Mesendoderm (in vitro differentiated cells): ENCODE data around the gene TLCD5.

Experiments
- DNase-seq: peaks from one replicate; pipeline ENCODE4 v3.0.0; 2013
- H2AK5ac ChIP-seq: 2 replicates; pipeline ENCODE4 v1.6.1; 2013; ENCODE audit warnings: low read length, inconsistent platforms
- H2BK120ac ChIP-seq: 2 replicates; pipeline ENCODE4 v1.6.1; 2013; ENCODE audit warnings: low read depth, mild to moderate bottlenecking, low read length, moderate library complexity, mixed read lengths
- H2BK15ac ChIP-seq: replicated peaks from 2 replicates; pipeline ENCODE4 v1.6.1; 2013; ENCODE audit warnings: low read depth, mild to moderate bottlenecking, moderate library complexity
- H2BK5ac ChIP-seq: 2 replicates; pipeline ENCODE4 v1.6.1; 2013; ENCODE audit warnings: low read length, inconsistent platforms
- H3K18ac ChIP-seq: 2 replicates; pipeline ENCODE4 v1.6.1; 2013; ENCODE audit warnings: mild to moderate bottlenecking, low read length, mixed read lengths
- H3K23ac ChIP-seq: one replicate; pipeline ENCODE4 v1.6.1; 2013; ENCODE audit warnings: low read length
- H3K27ac ChIP-seq: 2 replicates; pipeline ENCODE4 v1.5.1; 2013; ENCODE audit warnings: low read depth, mild to moderate bottlenecking, inconsistent platforms, low read length, moderate library complexity
- H3K27me3 ChIP-seq: 2 replicates; pipeline ENCODE4 v1.6.1; 2013; ENCODE audit warnings: low read length, control low read depth, mild to moderate bottlenecking, inconsistent platforms; ENCODE audit not compliant: insufficient read depth, poor library complexity
- H3K36me3 ChIP-seq: 2 replicates; pipeline ENCODE4 v1.6.1; 2013; ENCODE audit warnings: low read length, inconsistent platforms; ENCODE audit not compliant: control insufficient read depth, insufficient read depth
- H3K4ac ChIP-seq: one replicate; pipeline ENCODE4 v1.6.1; 2013; ENCODE audit warnings: low read depth, mild to moderate bottlenecking, low read length, moderate library complexity
- H3K4me1 ChIP-seq: 2 replicates; pipeline ENCODE4 v1.6.1; 2013; ENCODE audit warnings: low read depth, low read length, inconsistent platforms; ENCODE audit not compliant: control insufficient read depth
- H3K4me2 ChIP-seq: 2 replicates; pipeline ENCODE4 v1.6.1; 2013; ENCODE audit warnings: low read length
- H3K4me3 ChIP-seq: 2 replicates; pipeline ENCODE4 v1.5.1; 2013; ENCODE audit warnings: mild to moderate bottlenecking, low read length
- H3K56ac ChIP-seq: one replicate; pipeline ENCODE4 v1.6.1; 2013; ENCODE audit warnings: low read length
- H3K79me1 ChIP-seq: 2 replicates; pipeline ENCODE4 v1.6.1; 2013; ENCODE audit warnings: low read length, inconsistent platforms
- H3K79me2 ChIP-seq: 2 replicates; pipeline ENCODE4 v1.6.1; 2013; ENCODE audit warnings: mild to moderate bottlenecking, low read length; ENCODE audit not compliant: control insufficient read depth, insufficient read depth
- H3K9ac ChIP-seq: 2 replicates; pipeline ENCODE4 v1.6.1; 2013; ENCODE audit warnings: low read length, inconsistent platforms
- H4K5ac ChIP-seq: one replicate; pipeline ENCODE4 v1.6.1; 2013; ENCODE audit warnings: low read length
- H4K8ac ChIP-seq: one replicate; pipeline ENCODE4 v1.6.1; 2013; ENCODE audit warnings: low read depth, mild to moderate bottlenecking, control low read depth, low read length, moderate library complexity
- WGBS: extraction: QIAGEN DNeasy Blood & Tissue Kit; methylation state at CpG from one replicate; pipeline ENCODE4 v1.1.7; 2013; ENCODE audit warnings: low lambda C conversion rate, missing lambda C conversion rate; ENCODE audit not compliant: insufficient coverage; ENCODE audit errors: extremely low coverage; 5-methylcytosine and 5-hydroxymethylcytosine counted together

The TLCD5 gene

GRCh38 chr11:120332822-120333716 is 8.0 kb downstream of the TLCD5 start:
- DNase-seq = no peak

GRCh38 chr11:120333801-120334200 is 8.7 kb downstream of the TLCD5 start:
- Histone ChIP-seq H3K4me1 (peaks cover 3% of the 10 kb centered on the region), H3K79me2 (peaks cover 15% of the 10 kb centered on the region), H3K4me3 (no peak overlapping the region), H2BK5ac (no peak overlapping the region), H3K79me1 (peaks cover 6% of the 10 kb centered on the region), H3K56ac (no peak overlapping the region), H3K23ac (no peak overlapping the region), H3K18ac (no peak overlapping the region), H4K8ac (no peak overlapping the region), H3K4me2 (no peak overlapping the region), H2AK5ac (no peak overlapping the region), H4K5ac (no peak overlapping the region), H2BK15ac (no peak overlapping the region), H3K4ac (no peak overlapping the region), H2BK120ac (no peak overlapping the region), H3K27ac (no peak overlapping the region), H3K9ac (no peak overlapping the region), H3K36me3 (no peaks in the 10 kb centered on the region), H3K27me3 (no peaks in the 10 kb centered on the region)
- WGBS = no CpG with 5 or more reads among the region's 1 CpG
- DNase-seq = no peak

More at GRCh38 chr11:120332822-120333716, 8.0 kb downstream of the TLCD5 start:
- Histone ChIP-seq H3K56ac (no peak overlapping the region), H3K79me2 (peaks cover 12% of the 10 kb centered on the region), H3K23ac (no peak overlapping the region), H3K4me2 (no peak overlapping the region), H2BK120ac (no peak overlapping the region), H3K27ac (no peak overlapping the region), H3K4me3 (no peak overlapping the region), H4K5ac (no peak overlapping the region), H2AK5ac (no peak overlapping the region), H3K36me3 (no peaks in the 10 kb centered on the region), H2BK15ac (no peak overlapping the region), H3K79me1 (peaks cover 6% of the 10 kb centered on the region), H3K4ac (no peak overlapping the region), H3K27me3 (no peaks in the 10 kb centered on the region), H4K8ac (no peak overlapping the region), H3K4me1 (peaks cover 3% of the 10 kb centered on the region), H2BK5ac (no peak overlapping the region), H3K9ac (no peak overlapping the region), H3K18ac (no peak overlapping the region)
- WGBS = no CpG with 5 or more reads among the region's 5 CpGs

- peaks cover 3% of the 10 kb centered on the region for H3K4me1 ChIP-seq
- no peak for DNase-seq
These were observed 9.2 kb downstream of the TLCD5 start for GRCh38 chr11:120334332-120334731.

GRCh38 chr11:120334894-120335462 is 9.9 kb downstream of the TLCD5 start:
- H2BK15ac ChIP-seq = no peak overlapping the region
- WGBS = no CpG with 5 or more reads among the region's 8 CpGs
- no peaks in the 10 kb centered on the region for H3K36me3 ChIP-seq
- peak overlapping the region; percentile 66 for H3K4me2 ChIP-seq
- H2BK5ac ChIP-seq = no peak overlapping the region
- no peak overlapping the region for H3K4ac ChIP-seq
- H4K8ac ChIP-seq = no peak overlapping the region
- no peak overlapping the region for H3K27ac ChIP-seq
- DNase-seq = peak; percentile 75
- no peaks in the 10 kb centered on the region for H3K27me3 ChIP-seq
- H3K56ac ChIP-seq = no peak overlapping the region
- H3K23ac ChIP-seq = no peak overlapping the region
- H3K9ac ChIP-seq = peak overlapping the region; percentile 68
- no peak overlapping the region for H3K4me3 ChIP-seq
- H2AK5ac ChIP-seq = no peak overlapping the region
- no peak overlapping the region for H3K18ac ChIP-seq
- H3K79me1 ChIP-seq = peaks cover 8% of the 10 kb centered on the region
- peaks cover 6% of the 10 kb centered on the region for H3K4me1 ChIP-seq
- H4K5ac ChIP-seq = no peak overlapping the region
- no peak overlapping the region for H2BK120ac ChIP-seq
- peaks cover 22% of the 10 kb centered on the region for H3K79me2 ChIP-seq

More at GRCh38 chr11:120334332-120334731, 9.2 kb downstream of the TLCD5 start:
- Histone ChIP-seq H2BK120ac (no peak overlapping the region), H2BK5ac (no peak overlapping the region), H2AK5ac (no peak overlapping the region), H3K4me2 (no peak overlapping the region), H3K27ac (no peak overlapping the region), H4K8ac (no peak overlapping the region), H2BK15ac (no peak overlapping the region), H3K23ac (no peak overlapping the region), H3K79me2 (peaks cover 16% of the 10 kb centered on the region), H3K4me3 (no peak overlapping the region), H3K4ac (no peak overlapping the region), H3K18ac (no peak overlapping the region), H3K9ac (no peak overlapping the region), H3K79me1 (peaks cover 6% of the 10 kb centered on the region), H3K56ac (no peak overlapping the region), H3K27me3 (no peaks in the 10 kb centered on the region), H4K5ac (no peak overlapping the region), H3K36me3 (no peaks in the 10 kb centered on the region)
- no CpG with 5 or more reads among the region's 1 CpG for WGBS

- Histone ChIP-seq H3K23ac (no peak overlapping the region), H3K4me3 (peak overlapping the region; percentile 58), H3K4me2 (peak overlapping the region; percentile 66), H3K79me1 (peaks cover 8% of the 10 kb centered on the region), H3K56ac (peak overlapping the region; percentile 80), H3K18ac (peak overlapping the region; percentile 78), H3K4ac (peak overlapping the region; percentile 75), H3K9ac (peak overlapping the region; percentile 68), H2BK120ac (no peak overlapping the region), H4K8ac (no peak overlapping the region), H3K79me2 (peaks cover 24% of the 10 kb centered on the region), H4K5ac (no peak overlapping the region), H3K36me3 (no peaks in the 10 kb centered on the region), H2BK5ac (no peak overlapping the region), H3K4me1 (peaks cover 6% of the 10 kb centered on the region), H3K27me3 (no peaks in the 10 kb centered on the region), H3K27ac (peak overlapping the region; percentile 92), H2AK5ac (no peak overlapping the region), H2BK15ac (no peak overlapping the region)
- no peak for DNase-seq
- WGBS = no CpG with 5 or more reads among the region's 19 CpGs
These were observed 10.4 kb downstream of the TLCD5 start for GRCh38 chr11:120335556-120335907.
